ENCODE data around the gene SH3BP4. TPM values are rescaled to one million over a fixed set of nuclear protein-coding genes. Genes with fewer than 3 reads are reported as not detected.

Gene SH3BP4
- total and polyA plus RNA-seq, 2 of the 13 experiments (the other 11 are each of a cell fraction or from before 2014, with no cell fraction given): 34.6 to 99.1 TPM

DNA sequence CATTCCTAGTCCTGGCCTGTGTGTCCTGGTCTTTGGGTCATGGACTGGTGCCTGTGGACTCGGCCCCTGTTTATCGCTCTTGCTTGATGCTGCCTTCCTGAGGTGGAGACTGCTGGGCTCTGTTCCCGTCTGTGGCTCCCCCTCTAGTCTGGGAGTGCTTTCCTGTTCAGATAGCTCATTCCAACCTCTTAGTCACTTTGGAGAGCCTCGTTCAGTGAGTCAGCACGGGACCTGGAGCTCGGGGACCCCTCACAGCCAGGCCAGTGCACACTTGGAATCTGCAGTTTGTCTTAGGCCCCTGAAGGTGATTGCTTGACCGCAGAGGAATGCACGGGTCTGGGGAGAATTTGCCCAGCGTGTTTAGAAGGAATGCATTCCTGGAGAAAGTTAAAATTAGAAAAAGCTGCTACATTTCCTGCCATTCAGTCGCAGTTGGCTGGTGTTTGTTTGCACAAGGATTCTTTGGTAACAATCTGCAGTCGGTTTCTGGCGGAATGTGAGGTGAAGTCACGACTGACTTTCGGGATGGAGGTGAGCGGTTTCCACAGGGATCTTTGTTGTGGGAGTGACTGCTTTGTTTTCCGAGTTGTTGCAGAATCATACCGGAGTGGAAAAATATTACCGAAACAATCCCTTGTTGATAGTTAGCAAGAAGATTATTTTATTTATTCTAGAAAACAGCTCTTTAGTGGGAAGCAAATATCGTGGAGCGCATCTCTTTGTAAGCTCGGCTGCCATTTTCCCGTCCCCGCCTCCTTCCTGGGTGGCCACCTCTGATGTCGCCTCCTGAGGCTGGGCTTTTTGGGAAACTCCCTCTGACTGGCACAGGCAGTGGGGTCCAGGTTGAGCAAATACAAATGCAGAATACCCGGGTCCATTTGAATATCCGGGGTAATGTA, 29.6 kb downstream of the SH3BP4 start (continued):
- no peak for TF ChIP-seq ATF7-NPFF (CRISPR knock-in tag; IDR thresholded peaks at IDR 0.05; ENCODE audit: low read depth)
- no peak; the same call in 1 of the 2 replicates for TF ChIP-seq KDM6A (CRISPR knock-in tag; IDR thresholded peaks at IDR 0.05; ENCODE audit: low read depth)
- no peak for TF ChIP-seq THAP8 (CRISPR knock-in tag; IDR thresholded peaks at IDR 0.05; ENCODE audit: borderline replicate concordance)
- no peak for TF ChIP-seq ARID2 (CRISPR knock-in tag; IDR thresholded peaks at IDR 0.05; ENCODE audit: borderline replicate concordance)
- TF ChIP-seq CEBPB (IDR thresholded peaks at IDR 0.05; ENCODE audit: borderline replicate concordance, low read depth, low read length): no peak; the same call in 1 of the 2 replicates
- peak; percentile 42; the same call in 1 of the 2 replicates for TF ChIP-seq ZNF281 (CRISPR knock-in tag; IDR thresholded peaks at IDR 0.05; ENCODE audit: borderline replicate concordance)
- peak; percentile 62 for TF ChIP-seq SOX5 (CRISPR knock-in tag; IDR thresholded peaks at IDR 0.05; ENCODE audit: borderline replicate concordance)
- TF ChIP-seq, protein P1, sequence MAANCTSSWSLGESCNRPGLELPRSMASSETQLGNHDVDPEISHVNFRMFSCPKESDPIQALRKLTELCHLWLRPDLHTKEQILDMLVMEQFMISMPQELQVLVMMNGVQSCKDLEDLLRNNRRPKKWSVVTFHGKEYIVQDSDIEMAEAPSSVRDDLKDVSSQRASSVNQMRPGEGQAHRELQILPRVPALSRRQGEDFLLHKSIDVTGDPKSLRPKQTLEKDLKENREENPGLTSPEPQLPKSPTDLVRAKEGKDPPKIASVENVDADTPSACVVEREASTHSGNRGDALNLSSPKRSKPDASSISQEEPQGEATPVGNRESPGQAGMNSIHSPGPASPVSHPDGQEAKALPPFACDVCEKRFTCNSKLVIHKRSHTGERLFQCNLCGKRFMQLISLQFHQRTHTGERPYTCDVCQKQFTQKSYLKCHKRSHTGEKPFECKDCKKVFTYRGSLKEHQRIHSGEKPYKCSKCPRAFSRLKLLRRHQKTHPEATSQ (CRISPR knock-in tag; IDR thresholded peaks at IDR 0.05; ENCODE audit: borderline replicate concordance): peak; percentile 70; the same call in 1 of the 2 replicates
- 0 out of 2 replicates have a peak, but pooled peaks have one; percentile 20 for TF ChIP-seq ZNF598 (CRISPR knock-in tag; IDR thresholded peaks at IDR 0.05; ENCODE audit: borderline replicate concordance)
- TF ChIP-seq NR3C1 (CRISPR knock-in tag; IDR thresholded peaks at IDR 0.05): no peak
- no peak for TF ChIP-seq ISX (CRISPR knock-in tag; conservative IDR thresholded peaks at IDR 0.05)
- TF ChIP-seq GABPB1 (CRISPR knock-in tag; IDR thresholded peaks at IDR 0.05): no peak
- TF ChIP-seq ZNF235 (CRISPR knock-in tag; IDR thresholded peaks at IDR 0.05; ENCODE audit: borderline replicate concordance): no peak
- no peak for TF ChIP-seq ZNF282 (IDR thresholded peaks at IDR 0.05; ENCODE audit: partially characterized antibody)
- TF ChIP-seq RBFOX2 (IDR thresholded peaks at IDR 0.05; ENCODE audit: low read depth, low read length): 0 out of 2 replicates have a peak, but pooled peaks have one; percentile 11
- no peak for TF ChIP-seq SNAI1 (CRISPR knock-in tag; IDR thresholded peaks at IDR 0.05; ENCODE audit: borderline replicate concordance)
- peak; percentile 93 for TF ChIP-seq XRCC5 (optimal IDR thresholded peaks at IDR 0.05; ENCODE audit: low read length)
- TF ChIP-seq ZNF143 (CRISPR knock-in tag; IDR thresholded peaks at IDR 0.05): no peak
- no peak; the same call in none of the 2 replicates for TF ChIP-seq POLR2G (IDR thresholded peaks at IDR 0.05; ENCODE audit: low read depth, low read length)
- no peak for TF ChIP-seq BRD4 (CRISPR knock-in tag; IDR thresholded peaks at IDR 0.05)

All from HepG2 (cell line).